KOPT-K1 (cell line): ENCODE data around the gene GPC6.

ENCODE experiments used
- H3K27ac ChIP-seq: fragments of 200-600 bp; sonication (generic); 2 replicates; pipeline ENCODE4 v1.5.1; 2016; ENCODE audit warnings: antibody characterized with exemption, mild to moderate bottlenecking, low read depth, low read length; ENCODE audit not compliant: poor library complexity, severe bottlenecking
- H3K36me3 ChIP-seq: fragments of 200-600 bp; sonication (generic); 2 replicates; pipeline ENCODE4 v1.5.1; 2017; ENCODE audit warnings: antibody characterized with exemption, mild to moderate bottlenecking, low read length, moderate library complexity; ENCODE audit not compliant: insufficient read depth
- H3K9me3 ChIP-seq: fragments of 200-600 bp; sonication (generic); 2 replicates; pipeline ENCODE4 v1.5.1; 2017; ENCODE audit warnings: antibody characterized with exemption, low read length, mild to moderate bottlenecking; ENCODE audit not compliant: insufficient read depth, poor library complexity, severe bottlenecking

Gene GPC6

GRCh38 chr13:93388701-93389100 lies 162.1 kb downstream of the GPC6 start:
- Histone ChIP-seq H3K36me3 (no peaks in the 10 kb centered on the region), H3K27ac (no peak overlapping the region), H3K9me3 (no peaks in the 10 kb centered on the region)

- no peaks in the 10 kb centered on the region for H3K9me3 ChIP-seq
- H3K36me3 ChIP-seq = no peaks in the 10 kb centered on the region
Observed at GRCh38 chr13:93397619-93398018, 171.0 kb downstream of the GPC6 start.

DNA sequence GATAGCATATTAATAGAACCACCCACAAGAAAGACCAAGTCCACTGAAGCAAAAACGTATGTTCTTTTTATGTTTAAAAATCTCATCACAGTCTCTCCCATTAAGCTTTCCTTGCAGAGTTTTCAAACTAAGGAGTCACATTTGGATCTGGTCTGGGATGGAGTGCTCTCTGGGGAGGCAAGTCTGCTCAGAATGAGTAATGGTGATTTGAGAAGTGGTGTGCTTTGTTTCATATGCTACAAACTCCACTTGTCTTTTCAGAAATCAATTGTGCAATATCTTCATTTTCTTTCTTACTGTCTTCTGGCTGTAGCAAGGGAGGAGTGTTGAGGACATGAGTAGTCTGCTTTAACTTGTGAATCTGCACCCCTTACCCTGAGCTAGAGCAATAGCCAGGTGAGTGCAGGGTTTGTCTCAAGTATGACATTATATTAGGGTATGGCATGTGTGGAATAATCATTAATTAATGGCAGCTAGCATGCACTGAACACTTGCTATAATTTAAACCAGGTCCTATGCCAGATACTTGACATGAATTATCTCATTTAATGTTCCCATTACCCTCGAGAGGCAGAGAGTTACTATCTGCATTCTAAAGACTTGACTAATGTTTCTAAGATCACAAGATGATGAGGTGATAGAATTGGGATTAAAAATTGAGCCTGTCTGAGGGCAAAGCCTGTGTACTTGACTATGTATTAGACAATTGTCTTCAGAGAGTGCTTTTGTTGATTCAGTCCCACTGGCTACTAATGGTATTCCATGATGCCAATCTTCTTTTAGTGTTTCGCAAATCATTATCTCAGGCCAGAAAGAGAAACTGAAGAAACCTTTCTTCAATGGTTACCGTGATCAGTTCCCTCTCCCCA lies 171.8 kb downstream of the GPC6 start:
- Histone ChIP-seq H3K36me3 (no peaks in the 10 kb centered on the region), H3K27ac (no peak overlapping the region), H3K9me3 (no peaks in the 10 kb centered on the region)

More at GRCh38 chr13:93397619-93398018, 171.0 kb downstream of the GPC6 start:
- no peak overlapping the region for H3K27ac ChIP-seq

DNA sequence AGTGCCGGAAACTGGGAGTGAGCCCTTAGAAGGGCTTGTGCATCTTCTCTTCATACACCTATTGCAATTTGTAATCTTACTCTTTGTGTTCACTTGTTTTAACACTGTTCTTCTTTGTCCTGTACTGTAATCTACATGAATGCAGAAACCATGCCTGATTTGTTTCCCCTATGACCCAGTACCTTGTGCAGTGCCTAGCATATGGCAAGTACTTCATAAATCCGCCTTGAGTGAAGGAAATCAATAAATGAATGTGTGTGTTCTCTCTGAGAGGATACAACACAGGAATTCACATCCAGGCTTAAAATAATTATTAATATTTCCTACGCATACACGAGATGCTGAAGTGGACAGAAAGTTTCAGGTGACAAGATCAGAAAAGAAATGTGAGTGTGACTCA lies 172.6 kb downstream of the GPC6 start:
- Histone ChIP-seq H3K36me3 (no peaks in the 10 kb centered on the region), H3K27ac (no peak overlapping the region)

DNA sequence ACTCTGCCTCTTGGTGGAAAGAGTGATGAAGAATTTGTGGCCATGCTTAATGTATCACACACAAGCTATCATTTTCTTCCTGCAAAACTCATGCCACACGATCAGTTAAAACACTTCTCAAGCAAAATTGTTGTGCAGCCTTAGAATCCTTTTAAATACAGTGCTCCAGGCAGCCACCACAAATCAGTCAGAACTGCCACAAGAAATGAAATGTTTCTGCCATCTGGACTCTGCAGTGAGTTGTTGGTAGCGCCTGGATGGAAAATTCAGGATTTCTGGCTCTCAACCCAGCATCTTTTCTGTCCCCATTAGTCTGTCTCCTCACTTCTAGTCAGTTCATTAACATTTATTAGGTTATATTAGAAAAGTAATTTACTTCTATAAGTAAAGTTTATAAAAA lies 179.5 kb downstream of the GPC6 start:
- no peaks in the 10 kb centered on the region for H3K36me3 ChIP-seq
- H3K27ac ChIP-seq = no peak overlapping the region
- H3K9me3 ChIP-seq = no peaks in the 10 kb centered on the region

More for the DNA sequence above, 172.6 kb downstream of the GPC6 start:
- H3K9me3 ChIP-seq = no peaks in the 10 kb centered on the region

GRCh38 chr13:93407551-93407950 lies 180.9 kb downstream of the GPC6 start:
- Histone ChIP-seq H3K27ac (no peak overlapping the region), H3K36me3 (no peaks in the 10 kb centered on the region), H3K9me3 (no peaks in the 10 kb centered on the region)

DNA sequence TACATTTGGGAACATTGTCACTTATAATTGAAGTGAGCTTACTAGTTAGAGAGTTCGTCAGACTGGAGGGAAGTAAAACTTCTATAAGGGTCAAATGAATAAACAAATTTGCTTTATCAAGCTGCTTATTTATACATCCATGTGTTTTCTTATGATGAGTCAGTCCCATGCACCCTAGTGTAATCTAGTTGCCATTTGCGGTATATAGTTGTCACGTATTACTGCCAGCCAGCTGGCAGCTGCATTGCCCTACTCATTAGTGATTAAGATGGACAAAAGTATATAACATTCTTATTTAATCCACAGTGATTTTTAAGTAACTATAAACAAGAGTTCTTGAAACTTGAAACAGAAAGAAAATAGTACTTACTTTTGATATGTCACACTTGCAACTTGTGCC lies 182.4 kb downstream of the GPC6 start:
- H3K36me3 ChIP-seq = no peaks in the 10 kb centered on the region
- H3K9me3 ChIP-seq = no peaks in the 10 kb centered on the region
- H3K27ac ChIP-seq = no peak overlapping the region

- Histone ChIP-seq H3K9me3 (no peaks in the 10 kb centered on the region), H3K27ac (no peak overlapping the region)
Observed at GRCh38 chr13:93409816-93410215, 183.2 kb downstream of the GPC6 start.

GRCh38 chr13:93411186-93411680 lies 184.6 kb downstream of the GPC6 start:
- H3K9me3 ChIP-seq = no peaks in the 10 kb centered on the region
- H3K27ac ChIP-seq = no peak overlapping the region
- H3K36me3 ChIP-seq = no peaks in the 10 kb centered on the region

More at GRCh38 chr13:93409816-93410215, 183.2 kb downstream of the GPC6 start:
- H3K36me3 ChIP-seq = no peaks in the 10 kb centered on the region

- H3K36me3 ChIP-seq = no peaks in the 10 kb centered on the region
- no peak overlapping the region for H3K27ac ChIP-seq
Observed at GRCh38 chr13:93412676-93413075, 186.1 kb downstream of the GPC6 start.

GRCh38 chr13:93413972-93414717 lies 187.5 kb downstream of the GPC6 start:
- Histone ChIP-seq H3K9me3 (no peaks in the 10 kb centered on the region), H3K27ac (no peak overlapping the region), H3K36me3 (no peaks in the 10 kb centered on the region)

More at GRCh38 chr13:93412676-93413075, 186.1 kb downstream of the GPC6 start:
- no peaks in the 10 kb centered on the region for H3K9me3 ChIP-seq

DNA sequence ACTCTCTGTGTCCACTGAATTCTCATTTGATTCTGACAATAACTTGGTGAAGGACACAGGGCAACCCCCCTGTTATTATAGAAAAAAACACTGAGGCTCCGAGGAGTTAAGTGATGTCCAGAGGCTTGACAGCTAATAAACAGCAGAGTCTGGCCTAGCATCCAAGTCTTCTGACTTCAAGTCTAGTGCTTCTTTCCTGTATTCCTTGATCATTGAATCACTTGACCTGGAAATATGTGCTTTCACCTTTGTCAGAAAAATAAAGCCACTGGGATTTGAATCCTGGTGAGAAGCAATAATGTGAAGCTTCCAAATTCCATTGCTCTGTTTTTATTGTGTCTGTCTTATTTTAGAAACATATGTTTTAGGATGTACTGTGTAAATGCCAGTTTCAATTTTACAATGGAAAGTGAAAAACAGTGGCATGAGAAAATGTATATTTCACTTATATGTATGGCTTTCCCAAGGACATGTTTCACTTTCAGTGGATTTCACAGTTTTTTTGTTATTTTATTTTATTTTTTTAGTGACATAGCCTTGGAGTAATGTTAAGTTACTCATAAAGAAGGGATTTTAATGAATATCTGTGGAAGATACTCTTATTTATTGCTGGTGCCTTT lies 190.2 kb downstream of the GPC6 start:
- Histone ChIP-seq H3K36me3 (no peaks in the 10 kb centered on the region), H3K27ac (no peak overlapping the region), H3K9me3 (no peaks in the 10 kb centered on the region)

DNA sequence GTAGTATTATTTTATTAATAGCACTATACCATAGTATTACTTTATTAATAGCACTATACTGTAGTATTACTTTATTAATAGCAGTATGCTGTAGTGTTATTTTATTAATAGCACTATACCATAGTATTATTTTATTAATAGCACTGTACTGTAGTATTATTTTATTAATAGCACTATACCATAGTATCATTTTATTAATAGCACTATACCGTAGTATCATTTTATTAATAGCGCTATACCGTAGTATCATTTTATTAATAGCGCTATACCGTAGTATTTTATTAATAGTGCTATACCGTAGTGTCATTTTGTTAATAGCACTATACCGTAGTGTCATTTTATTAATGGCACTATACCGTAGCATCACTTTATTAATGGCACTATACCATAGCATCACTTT lies 191.8 kb downstream of the GPC6 start:
- Histone ChIP-seq H3K36me3 (no peaks in the 10 kb centered on the region), H3K9me3 (no peaks in the 10 kb centered on the region), H3K27ac (no peak overlapping the region)

DNA sequence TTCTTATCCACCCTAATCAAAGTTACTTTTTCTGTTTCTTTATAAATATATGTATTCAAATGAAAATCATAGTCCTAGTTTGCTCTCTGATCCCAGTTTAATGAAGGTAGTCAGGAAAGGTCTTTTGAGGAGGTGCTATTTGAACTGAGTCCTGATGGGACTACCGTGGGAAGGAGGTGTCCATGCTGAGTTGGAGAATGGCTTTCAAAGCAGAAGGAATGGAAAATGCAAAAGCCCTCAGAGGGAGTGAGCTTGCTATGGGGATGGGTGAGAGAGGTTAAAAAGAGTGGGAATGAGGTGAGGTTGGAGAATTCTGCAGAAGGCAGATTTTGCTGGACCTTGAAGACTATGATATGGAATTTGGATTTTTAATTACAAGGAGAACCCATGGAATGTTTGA lies 193.6 kb downstream of the GPC6 start:
- Histone ChIP-seq H3K36me3 (no peaks in the 10 kb centered on the region), H3K27ac (no peak overlapping the region), H3K9me3 (no peaks in the 10 kb centered on the region)

DNA sequence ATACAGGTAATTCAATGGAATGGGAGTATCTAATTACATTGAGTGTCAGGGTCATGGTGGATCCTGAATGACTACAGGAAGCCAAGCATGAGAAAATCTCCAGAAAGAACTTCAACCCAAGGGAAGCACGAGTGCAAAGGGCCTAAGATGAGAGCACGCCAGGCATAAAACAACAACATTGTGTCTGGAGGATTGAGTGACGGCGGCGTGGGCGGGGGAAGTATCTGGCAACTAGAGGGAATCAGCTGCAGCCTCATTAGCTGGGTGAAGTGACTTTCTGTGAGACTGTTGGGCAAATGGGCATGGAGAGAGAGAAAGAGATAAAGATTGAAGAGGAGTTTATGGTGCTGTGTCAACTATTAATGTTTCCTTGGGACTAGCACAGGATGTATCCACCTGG lies 194.3 kb downstream of the GPC6 start:
- H3K9me3 ChIP-seq = no peaks in the 10 kb centered on the region
- H3K27ac ChIP-seq = no peak overlapping the region
- no peaks in the 10 kb centered on the region for H3K36me3 ChIP-seq
